ENCODE results near the gene SAP30L. TPM values are rescaled to one million over a fixed set of nuclear protein-coding genes. Genes with fewer than 3 reads are reported as not detected.

Gene SAP30L
- total RNA-seq, 1 donor from 2014 or later = 28.4 TPM

GRCh38 chr5:154419236-154419635 is 26.6 kb upstream of the SAP30L start:
- DNase-seq (ENCODE audit: low read depth, low spot score) = no peak

GRCh38 chr5:154421868-154422267 is 23.9 kb upstream of the SAP30L start:
- DNase-seq (ENCODE audit: low read depth, low spot score) = no peak

DNA sequence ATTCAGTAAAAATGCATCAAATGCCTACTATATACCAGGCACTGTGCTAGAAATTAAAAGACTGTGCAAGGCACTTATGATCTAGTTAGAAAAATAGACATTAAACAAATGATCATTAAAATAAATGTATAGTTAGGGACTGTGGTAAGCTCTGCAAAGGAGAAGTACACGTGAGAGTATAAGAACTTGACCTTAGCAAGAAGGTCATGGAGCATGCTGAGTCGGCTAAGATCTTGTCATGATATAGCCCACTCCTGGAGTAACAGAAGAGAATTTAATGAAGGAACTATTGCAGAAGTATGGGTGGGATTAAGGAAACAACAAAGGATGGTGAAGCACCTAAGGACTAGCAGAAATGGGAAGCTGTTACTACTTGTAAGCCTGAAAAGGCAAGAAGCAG is 23.5 kb upstream of the SAP30L start:
- DNase-seq (ENCODE audit: low read depth, low spot score) = no peak

- no peak for DNase-seq (ENCODE audit: low read depth, low spot score)
These were observed 17.6 kb upstream of the SAP30L start for GRCh38 chr5:154428208-154428607.

- DNase-seq (ENCODE audit: low read depth, low spot score) = no peak
These were observed 16.5 kb upstream of the SAP30L start for GRCh38 chr5:154429341-154429740.

DNA sequence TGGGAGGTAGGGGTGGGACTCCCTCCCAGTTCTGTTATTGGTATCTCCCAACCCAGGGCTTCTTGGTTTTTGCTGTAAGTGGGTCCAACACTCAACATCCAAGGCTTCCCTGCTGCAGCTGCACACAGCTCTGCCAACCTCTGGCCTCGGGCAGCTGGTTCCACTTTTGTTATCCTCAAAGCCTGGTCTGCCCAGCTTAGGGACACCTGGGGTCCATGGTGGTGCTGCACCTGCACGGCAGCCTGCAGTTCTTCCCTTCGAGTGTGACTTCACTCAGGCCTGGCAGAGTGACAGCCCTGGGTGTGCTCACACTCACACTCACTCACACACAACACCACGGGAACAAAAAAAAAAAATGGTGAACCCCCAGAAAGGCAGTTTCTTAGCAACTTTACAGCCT is 15.3 kb upstream of the SAP30L start:
- no peak for DNase-seq (ENCODE audit: low read depth, low spot score)

- no peak for DNase-seq (ENCODE audit: low read depth, low spot score)
These were observed 14.7 kb upstream of the SAP30L start for GRCh38 chr5:154430961-154431630.

DNA sequence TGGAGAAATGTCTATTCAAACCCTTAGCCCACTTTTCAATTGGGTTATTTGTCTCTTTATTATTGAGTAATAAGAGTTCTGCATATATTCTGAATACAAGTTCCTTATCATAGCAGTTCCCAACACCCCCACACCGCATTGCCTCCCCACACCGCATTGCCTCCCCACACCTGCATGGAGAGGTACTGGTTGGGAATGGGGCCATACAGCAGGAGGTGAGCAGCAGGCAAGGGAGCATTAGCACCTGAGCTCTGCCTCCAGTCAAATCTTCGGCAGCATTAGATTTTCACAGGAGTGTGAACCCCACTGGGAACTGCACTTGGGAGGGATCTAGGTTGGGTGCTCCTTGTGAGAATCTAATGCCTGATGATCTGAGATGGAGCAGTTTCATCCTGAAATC is 10.6 kb upstream of the SAP30L start:
- DNase-seq (ENCODE audit: low read depth, low spot score) = no peak

GRCh38 chr5:154437281-154437965 is 8.4 kb upstream of the SAP30L start:
- no peak for DNase-seq (ENCODE audit: low read depth, low spot score)

- no peak for DNase-seq (ENCODE audit: low read depth, low spot score)
These were observed 5.3 kb upstream of the SAP30L start for GRCh38 chr5:154440540-154440939.

DNA sequence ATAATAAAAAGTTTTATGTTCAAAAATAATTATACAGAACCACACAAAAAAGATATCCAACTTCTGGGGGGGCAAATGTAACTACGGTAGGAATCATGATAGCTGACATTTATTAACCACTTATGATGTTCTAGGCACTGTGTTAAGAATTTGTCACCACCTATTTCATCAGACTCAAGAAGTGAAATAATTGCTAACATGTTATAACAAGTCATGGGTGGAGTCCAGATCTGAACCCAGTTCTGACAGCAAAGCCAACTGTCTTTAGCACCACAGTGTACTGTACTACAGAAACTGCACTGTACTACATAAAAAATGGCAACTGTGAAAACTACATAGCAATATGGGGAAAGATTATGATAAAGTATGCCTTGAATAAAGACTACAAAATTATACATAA is 3.0 kb upstream of the SAP30L start:
- no peak for DNase-seq (ENCODE audit: low read depth, low spot score)

DNA sequence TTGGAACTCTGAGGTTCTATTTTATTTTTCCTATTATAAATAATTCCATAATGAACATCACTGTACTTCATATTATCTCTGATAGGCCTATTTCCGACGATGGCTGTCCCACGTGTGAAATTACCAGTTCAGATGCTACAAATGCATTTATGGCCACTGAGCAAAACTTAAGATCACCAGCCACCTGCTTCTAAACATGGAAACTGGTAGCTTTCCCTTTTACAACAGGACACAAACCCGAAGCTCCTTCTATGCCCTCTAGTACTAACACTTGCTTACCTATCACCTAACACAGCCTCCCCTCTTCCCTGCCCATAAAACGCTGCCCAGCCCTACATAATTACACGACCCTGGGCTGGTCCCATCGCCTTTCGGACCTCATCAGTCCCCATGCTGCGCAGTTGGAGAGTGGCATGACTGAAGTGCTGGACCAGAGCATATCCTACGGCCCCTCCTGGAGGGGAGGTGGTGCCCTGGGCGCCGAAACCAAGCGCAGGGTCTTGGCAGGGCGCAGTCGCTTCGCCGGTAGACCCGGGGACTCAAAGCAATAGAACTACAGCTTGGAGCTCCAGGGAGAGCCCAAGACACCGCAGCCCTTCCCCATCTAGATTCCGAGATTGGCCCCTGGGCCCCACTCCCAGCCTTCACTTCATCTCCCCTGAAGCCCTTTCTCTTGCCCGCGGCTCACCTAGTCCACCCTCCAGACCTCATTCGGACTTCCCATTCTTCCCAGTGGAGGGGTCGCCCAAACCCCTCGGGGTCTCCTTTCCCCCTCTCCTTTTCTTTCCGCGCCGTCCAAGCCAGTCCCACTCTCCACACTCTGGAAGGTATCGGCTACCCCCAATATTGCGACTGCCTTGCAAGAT is 1.0 kb upstream of the SAP30L start:
- no peak for DNase-seq (ENCODE audit: low read depth, low spot score)

GRCh38 chr5:154446195-154447088 is 645 bp downstream of the SAP30L start:
- DNase-seq (ENCODE audit: low read depth, low spot score) = peak; percentile 20

DNA sequence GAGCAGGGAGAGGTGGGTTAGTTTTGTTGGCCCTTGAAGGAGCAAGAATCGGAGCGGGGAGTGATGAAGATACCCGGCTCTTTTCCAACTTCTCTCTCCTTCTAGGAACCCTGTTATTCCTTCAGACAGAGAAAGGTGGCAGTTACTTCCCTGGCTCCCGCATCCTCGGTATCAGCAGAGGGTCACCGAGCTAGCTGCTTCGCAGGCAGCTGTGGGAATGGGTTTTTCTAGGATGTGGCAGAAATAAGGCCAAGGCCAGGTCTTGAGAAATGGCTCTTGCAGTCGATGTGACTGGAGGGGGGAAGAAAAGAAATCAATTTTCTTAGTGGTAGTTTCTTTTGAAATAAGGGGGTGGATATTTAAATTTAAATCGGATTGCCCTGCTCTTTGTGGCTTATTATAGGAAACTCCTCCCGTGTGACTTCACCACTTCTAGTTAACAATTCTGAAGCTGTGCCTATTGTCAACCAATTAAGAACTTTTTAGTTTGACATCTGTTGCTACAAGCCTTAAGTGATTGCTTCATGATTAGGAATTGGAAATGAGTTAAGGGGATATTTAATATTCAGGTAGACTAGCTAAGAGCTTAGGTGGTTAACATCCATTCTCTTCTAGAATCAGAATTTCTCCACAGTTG is 1.4 kb downstream of the SAP30L start:
- DNase-seq (ENCODE audit: low read depth, low spot score) = no peak

DNA sequence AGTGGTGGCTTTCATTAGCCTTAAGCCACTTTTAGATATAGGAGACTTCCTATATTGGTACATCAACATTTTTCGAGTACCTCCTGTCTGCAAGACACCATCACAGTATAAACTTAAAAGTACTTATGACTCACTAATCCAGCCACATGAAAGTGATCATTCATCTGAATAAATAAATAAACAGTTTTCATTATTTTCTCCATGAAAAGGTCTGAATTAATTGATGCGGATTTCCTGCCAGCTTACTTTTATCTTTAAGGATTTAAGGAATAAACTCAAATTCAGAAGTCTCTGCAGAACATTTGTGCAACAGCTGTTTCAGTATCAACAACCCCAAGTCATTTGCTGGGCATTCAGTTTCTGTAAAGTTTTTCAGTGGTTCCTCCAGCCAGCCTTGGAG is 4.0 kb downstream of the SAP30L start:
- no peak for DNase-seq (ENCODE audit: low read depth, low spot score)

GRCh38 chr5:154451957-154452356 is 6.2 kb downstream of the SAP30L start:
- no peak for DNase-seq (ENCODE audit: low read depth, low spot score)

DNA sequence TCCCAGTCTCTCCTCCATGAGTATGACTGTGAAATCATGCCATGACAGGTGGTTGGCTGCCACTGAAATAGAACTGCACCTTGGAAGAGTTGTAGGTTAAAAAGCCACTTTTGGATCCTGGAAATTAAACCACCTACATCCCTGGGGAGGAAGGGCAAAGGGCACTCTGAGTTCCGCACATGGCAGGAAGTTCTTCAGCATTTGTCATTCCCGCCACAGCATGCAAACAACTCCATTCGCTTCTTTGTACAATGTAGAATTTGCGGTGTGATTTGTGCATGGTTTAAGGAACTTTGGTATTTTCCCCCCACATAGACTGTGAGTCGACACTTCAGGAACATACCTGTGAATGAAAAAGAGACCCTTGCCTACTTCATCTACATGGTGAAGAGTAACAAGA is 9.8 kb downstream of the SAP30L start:
- DNase-seq (ENCODE audit: low read depth, low spot score) = no peak

GRCh38 chr5:154456540-154456939 is 10.7 kb downstream of the SAP30L start:
- DNase-seq (ENCODE audit: low read depth, low spot score) = no peak

DNA sequence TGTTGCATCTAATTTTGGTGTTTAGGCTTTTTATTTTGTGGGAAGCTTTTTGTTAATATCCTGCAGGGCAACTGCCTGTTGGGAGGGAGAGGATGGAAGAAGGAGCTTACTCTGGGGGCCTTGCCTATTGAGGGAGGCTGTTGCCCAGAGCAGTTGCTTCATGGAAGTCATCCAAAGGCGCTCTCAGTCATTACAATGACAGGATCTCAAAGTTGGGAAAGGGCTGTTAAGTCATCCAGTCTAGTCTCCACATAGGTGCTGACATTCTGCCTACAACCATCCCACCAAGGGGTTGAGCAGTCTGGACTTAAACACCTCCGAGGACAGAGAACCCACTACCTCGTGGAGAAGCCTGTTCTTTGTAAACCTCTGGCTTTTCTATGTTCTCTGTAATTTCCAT is 13.2 kb downstream of the SAP30L start:
- no peak for DNase-seq (ENCODE audit: low read depth, low spot score)

DNA sequence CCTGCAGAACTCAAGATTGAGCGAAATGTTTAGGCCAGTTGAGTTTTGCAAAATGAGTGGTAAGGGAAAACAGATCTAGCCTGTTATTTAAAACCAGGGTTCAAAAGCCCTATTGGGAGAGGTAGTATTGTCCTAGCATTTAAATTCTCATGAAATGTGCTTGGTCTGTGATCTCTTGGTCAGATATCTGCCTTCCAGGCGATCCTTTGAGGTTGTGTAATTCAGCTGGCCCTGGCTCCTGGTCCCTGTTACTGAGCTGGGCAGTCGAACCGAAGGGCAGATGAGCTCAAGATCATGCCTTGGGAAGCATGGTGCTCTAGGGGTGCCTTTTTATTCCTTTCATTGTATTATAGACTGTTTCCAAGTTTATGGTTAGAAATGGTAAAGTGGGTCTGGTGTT is 14.4 kb downstream of the SAP30L start:
- DNase-seq (ENCODE audit: low read depth, low spot score) = no peak

DNA sequence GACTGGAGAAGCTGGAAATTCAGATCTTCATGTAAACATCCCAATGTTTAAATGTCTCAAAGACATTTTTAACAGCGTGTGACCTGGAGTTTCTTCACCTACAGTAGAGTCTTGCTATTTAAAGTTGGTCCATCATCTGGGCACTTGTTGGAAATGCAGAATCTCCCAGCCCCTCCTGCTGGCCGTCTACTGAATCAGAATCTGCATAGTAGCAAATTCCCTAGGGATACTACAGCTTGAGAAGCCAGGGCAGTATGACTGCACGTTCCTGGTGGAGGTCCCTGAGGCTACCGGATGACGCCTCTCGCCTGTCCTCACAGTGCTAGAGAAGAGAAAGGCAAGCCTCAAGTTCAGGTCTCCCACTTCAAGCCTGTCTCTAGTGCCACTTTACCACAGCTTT is 15.7 kb downstream of the SAP30L start:
- no peak for DNase-seq (ENCODE audit: low read depth, low spot score)

Data from pulmonary artery endothelial cell (primary cell).